Erythroblast (primary cell): Measurements from ENCODE around the gene DNPH1.

Source experiments
- DNase-seq, 2 experiments: peaks; one replicate each; lab custom pipeline; 2025; lab: John Stamatoyannopoulos, UW
- GATA1 ChIP-seq: IDR thresholded peaks from 2 replicates; pipeline ENCODE4 v1.6.1; 2011; ENCODE audit warnings: low read depth, mild to moderate bottlenecking, control low read depth, low read length, moderate library complexity
- POLR2A ChIP-seq: IDR thresholded peaks from 2 replicates; pipeline ENCODE4 v1.6.1; 2011; ENCODE audit warnings: mild to moderate bottlenecking, low read length

Gene DNPH1

GRCh38 chr6:43183441-43183840, 45.8 kb downstream of the DNPH1 start:
- no peak for TF ChIP-seq POLR2A
- TF ChIP-seq GATA1 = no peak
- peak; percentile 37 to 43 for DNase-seq

GRCh38 chr6:43181942-43182860, 47.1 kb downstream of the DNPH1 start, which contains the start of gene CUL9:
Gene CUL9 (plus strand): TSS chr6:43182196. CDS start chr6:43184311, 2,115 bp downstream.
- DNase-seq = peak; percentile 84 to 85
- peak; percentile 74 for TF ChIP-seq POLR2A
- TF ChIP-seq GATA1 = no peak

- TF ChIP-seq GATA1 = no peak
- TF ChIP-seq POLR2A = no peak
- DNase-seq = no peak
Measured at GRCh38 chr6:43181621-43181941, 47.7 kb downstream of the DNPH1 start.

DNA sequence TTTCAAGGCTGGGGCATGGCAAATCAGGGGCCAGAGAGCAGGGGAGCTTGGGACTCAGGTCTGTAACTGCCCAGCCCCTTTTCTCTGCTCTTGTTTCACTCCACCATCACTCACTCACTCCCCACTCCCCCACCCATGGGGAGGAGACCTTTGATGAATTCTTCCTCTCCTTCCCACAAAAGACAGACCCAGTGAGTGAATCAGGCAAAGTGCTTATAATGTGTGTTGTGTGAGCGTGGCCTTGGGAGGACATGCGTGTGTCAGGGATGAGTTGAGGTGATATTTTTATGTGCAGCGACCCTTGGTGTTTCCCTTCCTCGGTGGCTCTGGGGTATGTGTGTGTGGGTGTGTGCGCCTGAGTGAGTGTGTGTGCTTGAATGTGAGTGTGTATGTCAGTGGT, 48.3 kb downstream of the DNPH1 start:
- no peak for TF ChIP-seq POLR2A
- TF ChIP-seq GATA1 = no peak
- DNase-seq = peak in 1 of 2 experiments; percentile 17

DNA sequence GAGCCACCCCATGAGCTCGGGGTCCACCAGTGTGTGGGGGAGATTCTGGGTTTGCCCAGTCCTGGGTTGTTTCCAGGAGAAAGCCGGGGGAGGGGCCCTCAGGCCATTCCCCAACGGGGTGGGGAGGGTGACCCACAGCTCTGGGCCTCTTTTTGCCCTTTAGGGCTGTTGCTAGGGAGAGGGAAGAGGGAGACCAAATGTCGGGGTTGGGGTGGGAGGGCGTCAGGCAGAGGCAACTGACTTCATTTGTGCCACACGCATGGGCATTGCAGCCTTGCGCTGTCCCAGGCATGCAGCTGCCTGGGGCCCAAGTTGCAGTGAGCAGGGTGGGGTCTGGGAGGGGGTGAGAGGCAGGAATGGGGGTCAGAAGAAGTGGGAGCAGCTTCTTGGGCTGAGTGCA, 49.2 kb downstream of the DNPH1 start:
- no peak for DNase-seq
- no peak for TF ChIP-seq GATA1
- no peak for TF ChIP-seq POLR2A

DNA sequence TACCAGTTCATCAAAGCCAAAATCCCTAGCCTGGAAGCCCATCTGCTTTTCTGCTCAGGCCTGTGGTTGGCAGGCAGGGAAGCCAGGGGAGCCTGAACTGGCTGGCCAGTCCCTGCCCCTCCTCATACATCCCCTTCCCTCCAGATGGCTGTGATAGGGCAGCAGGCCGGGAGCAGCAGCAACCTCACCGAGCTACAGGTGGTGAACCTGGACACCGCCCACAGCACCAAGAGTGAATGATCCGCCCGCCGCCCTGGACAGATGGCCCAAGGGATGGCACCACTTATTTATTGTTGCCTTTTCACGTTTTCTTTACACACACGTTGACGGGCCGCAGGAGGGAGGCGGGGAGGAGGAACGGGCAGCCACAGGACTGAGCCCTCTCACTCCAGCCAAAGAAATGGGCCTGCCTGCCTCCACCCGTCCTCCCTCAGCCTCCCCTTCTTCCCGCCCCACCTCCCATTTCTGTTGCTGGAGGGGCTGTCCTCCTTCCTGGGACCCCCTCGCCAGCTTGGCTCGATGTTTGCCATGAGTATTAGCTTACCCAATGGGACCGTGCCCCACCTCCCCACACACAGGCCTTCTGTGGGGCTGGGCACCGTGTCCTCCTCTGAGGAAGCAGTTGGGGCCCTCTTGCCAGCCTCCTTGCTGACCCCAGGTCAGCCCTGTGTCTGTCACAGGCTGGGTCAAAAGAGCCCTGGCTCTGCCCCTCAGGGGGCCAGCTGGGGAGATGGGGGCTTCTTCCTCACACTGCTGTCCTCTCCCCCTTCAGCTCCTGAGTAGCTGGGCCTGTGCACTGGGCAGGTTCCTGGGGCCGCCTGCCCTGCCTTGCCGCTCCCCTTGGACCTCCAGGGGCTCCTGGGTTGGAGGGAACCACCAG, 50.1 kb downstream of the DNPH1 start:
- no peak for DNase-seq
- no peak for TF ChIP-seq GATA1
- TF ChIP-seq POLR2A = no peak

GRCh38 chr6:43178150-43178549, 51.1 kb downstream of the DNPH1 start:
- DNase-seq = no peak
- no peak for TF ChIP-seq GATA1
- TF ChIP-seq POLR2A = no peak

- no peak for DNase-seq
- TF ChIP-seq POLR2A (no peak), GATA1 (no peak)
Measured at GRCh38 chr6:43176423-43176786, 52.9 kb downstream of the DNPH1 start.

GRCh38 chr6:43175676-43176422, 53.4 kb downstream of the DNPH1 start:
- no peak for DNase-seq
- TF ChIP-seq POLR2A (no peak), GATA1 (no peak)
